Panc1 (cell line): ENCODE measurements around the gene ELOF1.

Source experiments
- CTCF ChIP-seq: fragments of 450-650 bp; IDR thresholded peaks from 2 replicates; pipeline ENCODE4 v1.5.1; 2017; ENCODE audit warnings: mild to moderate bottlenecking
- POLR2AphosphoS5 ChIP-seq: IDR thresholded peaks from 2 replicates; pipeline ENCODE4 v1.6.1; 2012; ENCODE audit warnings: mild to moderate bottlenecking, low read depth, low read length, moderate library complexity
- REST ChIP-seq, 2 experiments: IDR thresholded peaks; 2 replicates each; pipeline ENCODE4 v1.6.1; 2011 to 2012; ENCODE audit warnings: low read depth in 2 of 2, control low read depth in 1 of 2, low read length in 1 of 2, mild to moderate bottlenecking in 1 of 2, moderate library complexity in 1 of 2; ENCODE audit not compliant: insufficient read depth in 1 of 2
- SIN3A ChIP-seq: IDR thresholded peaks from 2 replicates; pipeline ENCODE4 v1.6.1; 2012; ENCODE audit warnings: low read depth, mild to moderate bottlenecking, low read length, moderate library complexity, borderline replicate concordance; ENCODE audit not compliant: insufficient read depth
- TCF7L2 ChIP-seq: IDR thresholded peaks from 2 replicates; pipeline ENCODE4 v1.6.1; 2011; ENCODE audit warnings: mild to moderate bottlenecking, low read depth, low read length, inconsistent platforms

- TF ChIP-seq SIN3A (no peak), CTCF (no peak), REST (IDR thresholded peaks at IDR 0.05; ENCODE audit: insufficient read depth in 1 of 2, low read depth in 2 of 2, low read length in 1 of 2) (no peak), POLR2AphosphoS5 (no peak), TCF7L2 (no peak)
Measured at GRCh38 chr19:11598746-11599145, 39.7 kb upstream of the ELOF1 start.
